ENCODE data around the gene POLR2E.
"Not testable (repeated sequence)": the region's sequence is repeated elsewhere in the genome, so short reads cannot be mapped to it uniquely, and the experiment has no call there.

Gene POLR2E

GRCh38 chr19:1094978-1095701 is at the start of gene POLR2E:
POLR2E (minus strand) TSS chr19:1095375; CDS start chr19:1095315, 60 bp downstream.
- DNase-seq (ENCODE audit: low spot score) = peak; percentile 98

DNA sequence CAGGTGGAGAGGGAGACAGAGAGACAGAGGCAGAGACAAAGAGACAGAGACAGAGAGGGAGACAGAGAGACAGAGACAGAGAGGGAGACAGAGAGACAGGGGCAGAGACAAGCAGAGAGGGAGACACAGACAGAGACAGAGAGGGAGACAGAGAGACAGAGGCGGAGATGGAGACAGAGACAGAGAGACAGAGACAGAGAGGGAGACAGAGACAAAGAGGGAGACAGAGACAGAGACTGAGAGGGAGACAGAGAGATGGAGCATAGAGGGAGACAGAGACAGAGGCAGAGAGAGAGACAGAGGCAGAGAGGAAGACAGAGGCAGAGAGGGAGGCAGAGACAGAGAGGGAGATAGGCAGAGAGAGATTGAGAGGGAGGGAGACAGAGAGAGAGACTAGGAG is 49.6 kb upstream of the POLR2E start:
- no peak for DNase-seq (ENCODE audit: low spot score)

- no peak for DNase-seq (ENCODE audit: low spot score)
These were observed 48.7 kb upstream of the POLR2E start for GRCh38 chr19:1143828-1144399.

- no peak for DNase-seq (ENCODE audit: low spot score)
These were observed 46.8 kb upstream of the POLR2E start for GRCh38 chr19:1141944-1142343.

DNA sequence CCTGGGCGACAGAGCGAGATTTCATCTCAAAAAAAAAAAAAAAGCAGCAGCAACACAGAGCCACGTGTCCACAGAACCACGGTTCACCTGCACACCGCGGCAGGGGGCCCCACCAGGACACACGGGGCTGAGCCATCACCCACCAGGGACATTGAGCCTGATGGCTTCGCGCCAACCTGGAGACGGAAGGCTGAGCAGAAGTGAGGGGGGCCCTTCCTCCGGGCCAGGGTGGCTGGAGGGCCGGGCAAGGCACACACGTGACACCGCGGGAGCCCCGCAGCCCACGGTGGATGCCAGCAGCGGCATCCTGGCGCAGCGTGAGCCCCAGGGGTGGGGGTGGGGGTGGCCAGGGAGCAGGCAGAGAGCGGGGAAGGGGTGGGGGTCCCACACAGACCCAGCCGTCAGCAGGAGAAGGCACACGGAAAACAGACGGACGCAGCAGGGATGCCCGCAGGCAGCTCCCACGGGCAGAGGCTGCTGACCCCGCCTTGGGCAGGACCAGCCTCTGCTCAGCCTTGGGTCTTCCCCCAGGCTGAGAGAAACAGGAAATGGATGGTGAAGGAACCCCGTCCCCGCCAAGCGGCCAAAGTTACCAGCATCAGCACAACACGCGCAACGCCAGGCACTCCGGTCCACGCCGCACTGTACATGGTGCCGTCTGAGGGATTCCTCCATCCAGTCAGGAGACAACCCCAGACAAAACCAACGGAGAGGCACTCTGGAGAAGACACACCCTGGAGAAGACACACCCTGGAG is 45.3 kb upstream of the POLR2E start:
- DNase-seq (ENCODE audit: low spot score) = no peak

DNA sequence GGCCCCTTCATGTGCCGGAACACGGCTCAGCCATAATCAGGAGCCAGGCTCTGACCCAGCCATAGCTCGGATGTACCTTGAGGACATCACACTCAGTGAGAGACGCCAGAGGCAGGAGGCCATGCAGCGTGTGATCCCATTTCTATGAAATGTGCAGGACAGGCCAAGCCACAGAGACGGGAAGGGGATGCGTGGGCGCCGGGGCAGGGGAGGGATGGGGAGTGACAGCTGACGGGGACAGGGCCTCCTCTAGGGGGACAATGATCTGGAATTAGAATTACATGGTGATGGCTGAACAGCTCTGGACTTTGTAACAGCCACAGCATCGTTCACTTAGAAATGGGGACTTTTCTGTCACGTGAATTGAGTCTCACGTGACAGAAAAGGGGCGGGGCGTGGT is 44.0 kb upstream of the POLR2E start:
- no peak for DNase-seq (ENCODE audit: low spot score)

GRCh38 chr19:1138121-1138520 is 42.9 kb upstream of the POLR2E start:
- no peak for DNase-seq (ENCODE audit: low spot score)

GRCh38 chr19:1136621-1137317 is 41.6 kb upstream of the POLR2E start:
- DNase-seq (ENCODE audit: low spot score) = no peak

DNA sequence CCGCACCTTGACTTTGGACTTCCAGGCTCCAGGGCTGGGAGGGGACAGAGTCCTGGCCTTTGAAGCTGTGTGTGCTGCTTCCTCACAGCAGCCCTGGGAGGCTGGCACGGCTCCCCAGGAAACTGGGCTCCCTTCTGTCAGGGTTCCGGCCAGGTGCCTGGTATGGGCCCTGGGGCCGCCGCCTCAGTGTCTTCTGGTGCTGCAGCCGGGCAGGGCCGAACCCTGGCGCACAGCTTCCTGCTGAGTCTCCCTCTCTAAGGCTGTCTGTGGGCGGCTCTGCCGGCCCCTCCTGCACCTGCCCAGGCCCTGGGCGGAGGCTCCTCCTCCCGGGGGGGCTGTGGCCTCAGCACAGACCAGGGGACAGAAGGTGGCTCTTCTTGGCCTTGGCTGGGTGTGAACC is 41.0 kb upstream of the POLR2E start:
- DNase-seq (ENCODE audit: low spot score) = no peak

GRCh38 chr19:1135454-1135853 is 40.3 kb upstream of the POLR2E start:
- no peak for DNase-seq (ENCODE audit: low spot score)

GRCh38 chr19:1134431-1134830 is 39.3 kb upstream of the POLR2E start:
- DNase-seq (ENCODE audit: low spot score) = no peak

DNA sequence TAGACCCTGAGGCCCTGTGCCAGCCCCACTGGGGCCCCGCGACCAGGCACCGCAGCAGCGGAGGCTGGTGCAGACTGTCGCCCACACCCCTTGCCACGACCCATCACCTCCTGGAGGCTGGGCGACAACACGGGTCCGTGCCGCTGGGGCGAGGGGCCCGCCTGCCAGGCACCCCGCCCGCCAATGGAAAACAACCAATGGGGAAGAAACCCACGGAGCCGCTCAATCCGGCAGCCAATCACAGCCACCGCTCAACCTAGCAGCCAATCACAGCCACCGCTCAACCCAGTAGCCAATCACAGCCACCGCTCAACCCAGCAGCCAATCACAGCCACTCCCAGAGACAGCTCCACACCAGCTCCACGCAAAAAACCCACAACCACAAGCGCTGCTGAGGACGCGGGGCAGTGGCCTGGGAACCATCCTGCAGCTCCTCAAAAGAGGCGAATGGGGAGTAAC is 38.3 kb upstream of the POLR2E start:
- peak; percentile 85 for DNase-seq (ENCODE audit: low spot score)

DNA sequence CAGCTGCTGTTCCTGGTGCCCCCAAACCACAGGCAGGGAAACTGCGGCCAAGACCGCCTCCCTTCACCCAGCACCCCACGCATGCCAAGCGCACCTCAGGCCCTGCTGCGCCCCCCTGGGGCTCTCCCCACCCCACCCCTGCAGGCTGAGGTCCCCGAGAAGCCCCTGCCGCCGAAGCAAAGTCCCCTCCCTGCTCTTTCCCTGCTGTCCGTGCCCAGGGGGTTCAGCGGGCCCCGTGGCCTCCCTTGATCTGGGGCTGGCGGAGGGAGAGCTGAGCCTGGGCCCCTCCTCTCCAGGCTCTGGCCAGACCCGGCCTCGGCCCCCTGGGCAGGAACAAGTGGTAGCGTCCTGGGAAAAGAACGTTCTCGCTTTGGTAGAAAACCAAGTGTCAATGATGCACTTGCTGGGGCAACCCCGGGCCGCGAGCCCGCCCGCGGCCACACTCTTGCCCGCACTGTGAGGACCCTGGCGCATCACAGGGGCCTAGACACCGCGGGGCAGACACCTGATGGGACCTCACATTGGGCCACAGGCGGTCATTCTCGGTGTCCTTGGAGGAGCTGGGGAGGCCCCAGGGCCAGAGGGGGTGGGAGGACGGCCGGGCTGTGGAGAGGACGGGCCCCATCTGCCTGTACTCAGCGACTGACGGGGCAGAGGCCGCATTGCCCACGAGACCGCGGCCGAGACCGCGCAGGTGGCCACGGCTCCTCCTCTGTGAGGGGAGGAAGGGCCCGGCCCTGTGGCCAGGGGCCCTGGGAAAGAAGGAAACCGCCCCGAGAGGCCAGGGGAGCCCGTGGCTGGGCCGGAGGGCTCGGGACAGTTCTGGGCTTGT is 37.6 kb upstream of the POLR2E start:
- DNase-seq (ENCODE audit: low spot score) = no peak

DNA sequence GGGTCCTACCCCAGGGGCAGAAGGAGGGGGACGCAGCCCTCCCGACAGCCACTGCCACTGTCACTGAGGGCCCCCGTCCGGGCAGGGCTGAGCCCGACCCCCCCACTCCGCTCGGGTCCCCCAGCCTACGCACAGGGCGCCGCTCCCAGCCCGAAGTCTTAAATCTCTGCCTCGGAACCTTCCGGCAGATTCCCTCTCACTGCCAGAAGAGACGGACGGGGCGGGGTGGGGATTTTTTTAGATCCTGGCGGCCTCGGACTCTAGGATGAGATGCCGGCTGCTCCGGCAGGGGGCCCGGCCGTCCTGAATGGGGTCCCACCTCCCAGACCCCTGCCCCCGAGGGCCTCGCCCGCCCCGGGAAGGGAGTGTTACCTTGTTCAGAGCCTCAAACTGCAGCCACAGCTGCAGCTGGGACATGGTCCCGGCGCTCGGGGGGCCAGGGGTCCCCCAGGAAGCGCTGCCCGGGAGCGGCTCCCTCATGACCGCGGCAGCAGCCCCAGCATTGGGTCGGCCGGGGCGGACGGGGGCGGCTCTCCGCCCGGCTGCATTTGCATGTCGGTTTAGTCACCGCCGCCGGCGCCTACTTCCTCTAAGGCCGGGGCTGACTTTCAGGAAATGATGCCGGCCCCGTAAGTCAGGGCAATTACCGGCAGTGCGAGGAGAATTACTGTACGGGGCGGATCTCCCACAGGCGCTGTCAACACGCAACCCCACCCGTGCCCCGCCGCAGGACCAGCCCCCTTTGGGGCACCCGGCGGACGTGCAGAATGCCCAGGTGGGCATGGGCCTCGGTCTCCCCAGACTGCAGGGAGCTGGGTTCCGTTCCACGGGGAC is 36.8 kb upstream of the POLR2E start:
- peak; percentile 91 for DNase-seq (ENCODE audit: low spot score)

- peak; percentile 71 for DNase-seq (ENCODE audit: low spot score)
These were observed 35.9 kb upstream of the POLR2E start for GRCh38 chr19:1130771-1131717.

DNA sequence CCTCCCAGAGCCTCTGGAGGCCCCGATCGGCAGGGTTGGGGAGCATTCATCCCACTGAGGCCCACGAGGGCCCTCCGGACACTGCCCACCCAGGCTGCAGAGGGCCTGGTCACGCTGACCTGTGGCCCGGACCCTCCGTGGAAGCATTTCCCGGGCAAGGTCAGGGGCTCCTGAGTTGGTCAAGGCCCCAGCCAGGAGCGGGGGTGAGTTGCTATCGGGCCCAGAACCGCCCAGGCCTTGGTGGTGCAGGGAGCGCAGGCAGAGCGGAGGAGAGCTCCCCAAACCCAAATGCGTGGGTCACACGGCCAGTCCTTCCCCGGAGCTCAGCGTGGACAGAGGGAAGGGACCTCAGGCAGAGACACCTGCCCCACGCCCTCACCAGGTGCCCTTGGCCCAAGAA is 34.4 kb upstream of the POLR2E start:
- no peak for DNase-seq (ENCODE audit: low spot score)

DNA sequence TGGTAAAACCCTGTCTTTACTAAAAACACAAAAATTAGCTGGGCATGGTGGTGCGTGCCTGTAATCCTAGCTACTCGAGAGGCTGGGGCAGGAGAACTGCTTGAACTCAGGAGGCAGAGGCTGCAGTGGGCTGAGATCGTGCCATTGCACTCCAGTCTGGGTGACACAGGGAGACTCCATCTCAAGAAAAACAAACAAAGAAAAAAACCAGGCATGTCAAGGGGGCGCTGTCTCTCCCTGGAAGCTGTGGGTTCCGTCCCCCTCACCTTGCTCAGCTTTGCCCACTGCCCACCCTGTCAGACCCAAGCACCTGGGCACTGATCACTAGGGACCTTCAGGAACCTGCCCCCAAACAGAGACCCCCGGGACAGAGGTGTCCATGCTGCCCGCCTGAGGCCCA is 33.9 kb upstream of the POLR2E start:
- not testable (repeated sequence) for DNase-seq (ENCODE audit: low spot score)

DNA sequence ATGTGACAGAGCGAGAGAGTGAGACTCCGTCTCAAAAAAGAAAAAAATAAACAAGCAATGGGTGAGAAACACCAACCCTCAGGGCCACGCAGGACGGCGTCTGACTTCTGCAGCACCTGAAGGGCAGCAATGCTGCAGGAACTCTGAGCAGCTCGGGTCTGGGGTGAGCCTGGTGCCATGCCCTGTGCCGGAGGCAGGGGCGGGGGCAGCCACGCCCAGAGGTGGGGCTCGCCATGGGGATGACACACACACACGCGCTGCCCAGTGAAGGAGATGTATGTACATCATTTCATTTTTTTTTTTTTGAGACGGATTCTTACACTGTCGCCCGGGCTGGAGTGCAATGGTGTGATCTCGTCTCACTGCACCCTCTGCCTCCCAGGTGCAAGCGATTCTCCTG is 32.9 kb upstream of the POLR2E start:
- no peak for DNase-seq (ENCODE audit: low spot score)

- DNase-seq (ENCODE audit: low spot score) = no peak
These were observed 32.0 kb upstream of the POLR2E start for GRCh38 chr19:1126984-1127760.
